Suppressor macrophage (primary cell): ENCODE measurements around the gene MTAP.
A peak's percentile ranks its signal among the peaks of the same experiment; 100 is the strongest.

Experiments used
- DNase-seq, 4 experiments: peaks; one replicate each; pipeline ENCODE4 v3.0.0-alpha.2; 2020 to 2022

The MTAP gene

DNA sequence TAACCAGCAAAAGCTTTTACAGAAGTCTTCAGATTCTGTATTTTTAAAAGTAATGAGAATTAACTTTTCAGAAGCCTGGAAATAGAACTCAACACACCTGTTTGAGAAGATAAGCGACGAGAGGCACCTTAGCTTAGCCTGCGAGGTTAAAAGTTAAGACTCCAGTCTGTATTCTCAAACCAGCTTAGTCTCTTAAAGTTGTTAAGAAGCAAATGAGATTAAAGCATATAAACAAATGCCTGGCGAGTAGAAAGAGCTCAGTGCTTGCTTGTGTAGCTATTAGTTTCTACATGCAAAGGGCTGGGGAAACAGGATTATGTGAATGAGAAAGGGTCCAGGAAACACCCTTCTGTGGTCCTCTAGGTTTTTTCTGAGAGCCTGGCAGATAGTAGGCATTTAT, 51.7 kb downstream of the MTAP start:
- no peak for DNase-seq

GRCh38 chr9:21854594-21854993, 52.2 kb downstream of the MTAP start:
- DNase-seq = peak in 3 of 4 experiments; percentile 16 to 29 (median 18)

DNA sequence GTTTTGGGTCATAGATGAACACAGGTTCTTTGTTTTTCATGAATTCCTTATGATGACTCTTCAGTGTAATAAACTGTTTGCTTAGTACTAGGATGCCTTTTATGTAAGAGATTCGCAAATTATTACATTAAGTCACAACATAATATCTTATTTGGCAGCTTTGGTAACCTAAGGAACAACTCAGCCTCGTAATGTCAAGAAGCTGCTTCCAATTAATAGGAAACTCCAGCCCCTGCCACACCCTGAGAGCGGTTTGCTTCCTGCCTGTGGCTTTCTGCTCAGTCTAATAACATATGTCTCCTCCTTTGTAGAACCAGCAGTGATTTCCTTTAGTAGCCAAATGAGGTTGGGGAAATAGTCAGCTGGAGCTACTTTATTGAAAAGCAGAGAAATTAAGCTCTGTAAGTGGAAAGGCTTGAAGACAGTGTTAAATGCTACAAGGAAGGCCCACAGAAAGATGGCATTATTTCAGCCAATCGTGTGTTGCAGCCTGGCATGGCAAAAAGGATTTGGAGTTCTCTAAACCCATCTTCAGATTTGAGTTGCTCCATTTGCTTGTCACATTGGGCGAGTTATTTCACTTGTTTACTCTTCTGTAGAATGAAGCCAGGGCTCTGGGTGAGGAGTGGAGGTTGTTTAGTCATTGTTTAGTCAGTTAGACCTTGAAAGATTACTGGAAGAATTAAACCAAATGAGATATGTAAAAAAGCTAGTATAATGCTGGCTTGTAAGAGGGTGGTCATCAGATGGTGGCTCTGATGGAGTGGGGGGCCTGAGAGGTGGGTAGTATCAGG, 54.1 kb downstream of the MTAP start:
- DNase-seq = no peak

GRCh38 chr9:21862871-21863270, 60.4 kb downstream of the MTAP start:
- DNase-seq = no peak

GRCh38 chr9:21864505-21864904, 62.1 kb downstream of the MTAP start:
- no peak for DNase-seq

DNA sequence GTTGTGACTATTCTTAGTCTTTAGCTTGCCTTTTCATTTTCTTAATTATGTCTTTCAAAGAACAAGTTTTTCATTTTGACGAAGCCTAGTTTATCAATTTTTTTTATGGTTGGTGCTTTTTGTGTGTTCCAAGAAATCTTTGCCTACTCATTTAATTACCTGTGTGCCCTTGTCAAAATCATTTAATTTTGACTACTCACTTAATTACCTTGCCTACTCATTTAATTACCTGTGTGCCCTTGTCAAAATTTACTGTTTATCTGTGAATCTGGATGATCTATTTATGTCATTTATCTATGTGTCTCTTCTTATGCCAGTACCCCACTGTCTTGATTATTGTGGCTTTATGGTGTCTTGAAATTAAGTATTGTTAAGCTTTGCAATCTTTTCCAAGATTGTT, 63.9 kb downstream of the MTAP start:
- DNase-seq = no peak

GRCh38 chr9:21871256-21871975, 69.0 kb downstream of the MTAP start:
- no peak for DNase-seq

DNA sequence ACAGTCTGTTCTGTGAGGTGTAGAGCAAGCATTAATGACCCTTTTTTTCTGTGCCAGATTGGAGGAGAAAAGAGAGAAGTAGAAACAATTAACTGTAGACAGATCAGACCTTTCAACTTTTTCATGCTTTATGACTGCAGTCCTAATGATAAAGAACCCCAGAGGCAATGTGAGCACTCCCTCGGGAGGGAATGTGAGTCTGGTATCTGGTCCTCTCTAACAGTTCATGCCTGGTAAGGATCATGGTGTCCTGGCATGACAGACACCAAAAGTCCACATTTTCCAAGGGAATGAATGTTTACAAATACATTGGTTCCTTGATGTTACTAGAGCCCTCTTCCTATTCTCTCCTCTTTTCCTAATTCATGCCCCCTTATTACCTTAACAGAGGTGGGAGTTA, 70.3 kb downstream of the MTAP start:
- no peak for DNase-seq

GRCh38 chr9:21873540-21874221, 71.2 kb downstream of the MTAP start:
- DNase-seq = no peak

- no peak for DNase-seq
Observed at GRCh38 chr9:21875893-21876292, 73.5 kb downstream of the MTAP start.

- DNase-seq = no peak
Observed at GRCh38 chr9:21883642-21884041, 81.2 kb downstream of the MTAP start.

GRCh38 chr9:21889673-21890072, 87.2 kb downstream of the MTAP start:
- DNase-seq = no peak

GRCh38 chr9:21890696-21891095, 88.3 kb downstream of the MTAP start:
- no peak for DNase-seq

DNA sequence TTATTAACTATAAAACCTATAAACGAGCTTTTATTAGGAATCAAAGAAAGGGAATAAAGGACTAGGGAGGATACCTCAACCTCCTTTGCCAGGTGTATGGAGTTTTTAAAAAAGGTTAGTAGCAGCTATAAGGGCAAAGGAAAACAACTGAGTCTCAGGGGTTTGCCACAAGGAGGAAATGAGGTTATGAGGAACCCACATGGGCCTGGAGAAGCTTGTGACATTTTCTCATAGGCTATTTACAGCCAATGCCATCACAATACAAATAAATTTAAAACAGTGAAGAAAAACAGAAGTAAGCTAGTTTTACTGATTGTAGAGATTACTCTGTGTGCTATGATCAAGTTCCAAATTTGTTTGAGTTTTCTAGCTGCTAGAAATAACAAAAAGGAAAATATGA, 99.1 kb downstream of the MTAP start:
- DNase-seq = peak in 3 of 4 experiments; percentile 22 to 56 (median 46)

DNA sequence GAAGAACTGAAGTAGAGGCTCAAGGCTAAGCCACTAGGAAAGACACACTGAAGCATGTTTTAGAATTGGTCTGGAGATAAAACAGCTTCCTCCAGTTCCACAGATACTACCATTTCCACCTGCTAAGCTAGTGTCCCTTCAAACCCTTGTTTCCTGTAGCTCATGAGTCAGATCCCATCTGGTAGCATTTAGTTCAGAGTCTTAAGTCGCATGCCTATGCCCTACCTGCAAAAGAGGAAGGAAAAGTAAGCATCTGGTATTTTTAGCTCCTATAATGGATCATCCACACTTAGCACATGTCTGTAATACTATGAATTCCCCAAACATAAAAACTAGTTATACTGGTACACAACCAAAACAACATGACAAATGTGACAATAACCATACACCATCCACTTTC, 99.7 kb downstream of the MTAP start:
- peak; percentile 3 to 68 (median 34) for DNase-seq

DNA sequence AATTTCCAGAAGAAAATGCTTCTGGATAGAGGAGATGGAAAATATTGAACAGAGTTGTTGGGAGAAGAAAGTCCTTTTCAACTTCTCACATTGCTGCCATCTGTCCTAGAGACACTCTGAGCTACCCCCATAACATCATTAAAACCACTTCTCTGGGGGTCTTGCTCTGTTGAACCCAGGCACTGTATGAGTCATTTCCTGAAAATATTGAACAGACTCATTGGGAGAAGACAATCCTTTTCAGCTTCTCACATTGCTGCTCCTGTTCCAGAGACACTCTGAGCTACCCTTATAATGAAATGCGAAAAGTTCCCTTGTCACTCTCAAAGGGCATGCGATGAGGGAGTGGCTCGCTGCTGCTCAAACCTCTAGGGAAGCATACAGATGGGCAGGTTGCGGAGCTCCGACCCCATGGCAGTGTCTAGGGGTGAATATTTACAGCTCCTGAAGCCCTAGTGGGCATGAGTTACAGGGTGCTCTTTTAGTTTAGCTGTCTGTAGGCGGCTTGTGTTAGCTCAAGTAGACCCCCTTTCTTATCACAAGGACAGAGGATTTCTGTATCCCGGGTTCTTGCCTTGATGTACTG, 101.0 kb downstream of the MTAP start:
- DNase-seq = no peak

DNA sequence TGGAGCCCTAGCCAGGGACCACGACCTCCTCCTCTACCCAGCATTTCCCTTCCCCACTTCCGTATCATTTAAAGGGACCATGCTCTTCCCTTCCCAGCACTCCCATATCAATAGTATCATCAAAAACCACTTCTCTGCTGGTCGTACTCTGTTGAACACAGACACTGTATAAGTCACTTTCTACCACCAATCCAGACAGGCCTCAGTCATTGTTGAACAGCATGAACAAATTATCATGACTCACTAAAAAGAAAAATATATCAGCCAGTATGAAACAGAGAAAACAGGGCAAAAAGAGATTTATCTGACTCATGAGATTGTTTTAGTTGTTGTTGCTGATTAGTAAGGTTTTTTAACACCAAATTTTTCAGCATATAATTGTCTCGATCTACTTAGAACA, 101.9 kb downstream of the MTAP start:
- no peak for DNase-seq

GRCh38 chr9:21904776-21905175, 102.3 kb downstream of the MTAP start:
- no peak for DNase-seq

DNA sequence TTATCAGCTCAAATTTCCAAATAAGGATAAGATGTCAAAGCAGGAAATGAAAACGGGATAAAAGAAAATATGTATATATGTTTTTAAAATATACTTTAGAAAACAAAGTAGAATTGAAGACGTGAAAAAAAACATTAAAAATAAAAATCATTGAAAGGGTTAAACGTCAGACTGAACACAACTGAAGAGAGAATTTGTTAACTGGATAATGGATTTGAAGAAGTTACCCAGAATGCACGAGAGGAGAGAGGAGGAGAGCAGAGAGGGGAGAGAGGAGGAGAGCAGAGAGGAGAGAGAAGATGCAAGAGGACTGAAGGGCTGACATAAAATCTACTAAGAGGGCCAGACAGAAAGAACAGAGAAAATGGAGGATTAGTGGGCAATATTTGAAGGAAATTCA, 103.8 kb downstream of the MTAP start:
- DNase-seq = no peak

- no peak for DNase-seq
Observed at GRCh38 chr9:21906881-21907280, 104.4 kb downstream of the MTAP start.

GRCh38 chr9:21919377-21920362, 117.2 kb downstream of the MTAP start:
- peak in 2 of 4 experiments; percentile 19 to 39 for DNase-seq

DNA sequence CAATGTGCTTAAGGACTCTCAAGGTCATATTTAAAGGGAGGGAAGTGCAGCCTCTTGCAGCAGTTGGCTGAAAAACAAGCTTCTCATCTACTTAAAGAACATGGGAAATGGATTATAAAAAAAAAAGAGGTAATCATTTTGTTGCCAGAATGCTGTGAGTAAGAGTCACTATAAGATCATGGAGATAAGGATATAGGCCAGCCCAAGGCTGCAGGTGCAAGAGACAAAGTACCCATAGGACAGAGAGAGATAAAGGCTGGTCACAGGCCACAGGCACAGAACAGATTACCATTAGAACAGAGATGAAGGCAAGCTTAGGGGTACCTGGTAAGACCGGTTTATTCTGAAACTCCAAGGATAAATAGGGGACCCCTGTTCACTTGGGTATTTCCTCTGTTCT, 121.3 kb downstream of the MTAP start:
- no peak for DNase-seq
